Activated CD8-positive, alpha-beta memory T cell treated with anti-CD3 and anti-CD28 coated beads, Interleukin-2, amount 50 U/mL, for 24 hours (primary cell): ENCODE data around the gene THBD.

ENCODE experiments used
- DNase-seq: peaks from one replicate; pipeline ENCODE4 v3.0.0-alpha.2; 2020; ENCODE audit errors: extremely low read depth

Gene THBD

GRCh38 chr20:23010096-23010495 is 39.4 kb downstream of the THBD start:
- no peak for DNase-seq

GRCh38 chr20:23009636-23010035 is 39.8 kb downstream of the THBD start:
- no peak for DNase-seq

GRCh38 chr20:23008667-23009066 is 40.8 kb downstream of the THBD start:
- DNase-seq = no peak

GRCh38 chr20:23007886-23008655 is 41.4 kb downstream of the THBD start:
- DNase-seq = no peak

GRCh38 chr20:23007462-23007861 is 42.0 kb downstream of the THBD start:
- DNase-seq = no peak

GRCh38 chr20:23005776-23006175 is 43.7 kb downstream of the THBD start:
- DNase-seq = no peak

GRCh38 chr20:23003881-23004460 is 45.5 kb downstream of the THBD start:
- DNase-seq = no peak

- DNase-seq = no peak
These were observed 46.3 kb downstream of the THBD start for GRCh38 chr20:23003077-23003635.

- DNase-seq = no peak
These were observed 47.2 kb downstream of the THBD start for GRCh38 chr20:23002276-23002675.

GRCh38 chr20:23000232-23000947 is 49.1 kb downstream of the THBD start:
- DNase-seq = no peak

GRCh38 chr20:22999756-23000155 is 49.7 kb downstream of the THBD start:
- DNase-seq = no peak

GRCh38 chr20:22998476-22998875 is 51.0 kb downstream of the THBD start:
- no peak for DNase-seq

GRCh38 chr20:22995923-22996322 is 53.5 kb downstream of the THBD start:
- no peak for DNase-seq
